ENCODE results near the gene ARID5B. TPM values are rescaled to one million over a fixed set of nuclear protein-coding genes. Genes with fewer than 3 reads are reported as not detected.

ARID5B gene
- total RNA-seq, 2 experiments from 2014 or later, result 49.2 to 51.3 TPM

- no peak for ATAC-seq (ENCODE audit: poor library complexity)
- no peak for DNase-seq
- peaks cover 27% of the 10 kb centered on the region for H3K4me1 ChIP-seq (ENCODE audit: insufficient read depth, low read length)
- H3K36me3 ChIP-seq (ENCODE audit: insufficient read depth, low read length), result peaks cover 6% of the 10 kb centered on the region
- H3K27ac Mint-ChIP-seq, result peak overlapping the region; percentile 85
- H3K9me3 Mint-ChIP-seq, result no peaks in the 10 kb centered on the region
- H3K27ac ChIP-seq (ENCODE audit: low read depth in 1 of 2, low read length in 2 of 2), result no peak overlapping the region
- no peaks in the 10 kb centered on the region for H3K9me3 ChIP-seq (ENCODE audit: control insufficient read depth in 1 of 2, insufficient read depth in 1 of 2, low read length in 2 of 2)
- H3K4me3 Mint-ChIP-seq, result no peak overlapping the region
- H3K27me3 ChIP-seq (ENCODE audit: control insufficient read depth in 1 of 2, insufficient read depth in 2 of 2, low read length in 2 of 2), result no peaks in the 10 kb centered on the region
- ChIA-PET CTCF (no interaction called here), POLR2A (no interaction called here)
- no peak overlapping the region for H3K4me3 ChIP-seq (ENCODE audit: low read length)
- TF ChIP-seq CTCF (IDR thresholded peaks at IDR 0.05), result no peak
- intact Hi-C loops (cut with DNase I, micrococcal nuclease), result no loop called here
- no peaks in the 10 kb centered on the region for H3K27me3 Mint-ChIP-seq
- H3K4me1 Mint-ChIP-seq (ENCODE audit: low read depth), result peaks cover 82% of the 10 kb centered on the region
- peaks cover 15% of the 10 kb centered on the region for H3K36me3 Mint-ChIP-seq (ENCODE audit: low read depth)
These were observed 89.2 kb downstream of the ARID5B start for GRCh38 chr10:61990761-61991135.

GRCh38 chr10:61991166-61991565, 89.7 kb downstream of the ARID5B start:
- ATAC-seq (ENCODE audit: poor library complexity), result no peak
- Mint-ChIP-seq H3K9me3 (no peaks in the 10 kb centered on the region), H3K27ac (peak overlapping the region; percentile 85), H3K4me3 (no peak overlapping the region), H3K4me1 (ENCODE audit: low read depth) (peaks cover 82% of the 10 kb centered on the region), H3K27me3 (no peaks in the 10 kb centered on the region), H3K36me3 (ENCODE audit: low read depth) (peaks cover 14% of the 10 kb centered on the region)
- H3K36me3 ChIP-seq (ENCODE audit: insufficient read depth, low read length), result peaks cover 6% of the 10 kb centered on the region
- H3K27ac ChIP-seq (ENCODE audit: low read depth in 1 of 2, low read length in 2 of 2), result no peak overlapping the region
- no peak for TF ChIP-seq CTCF (IDR thresholded peaks at IDR 0.05)
- no peaks in the 10 kb centered on the region for H3K9me3 ChIP-seq (ENCODE audit: control insufficient read depth in 1 of 2, insufficient read depth in 1 of 2, low read length in 2 of 2)
- H3K4me1 ChIP-seq (ENCODE audit: insufficient read depth, low read length), result peaks cover 25% of the 10 kb centered on the region
- ChIA-PET CTCF (no interaction called here), POLR2A (interaction anchor here (2.0 to 3.1 kb wide), 3 partner anchors 48 to 88 kb away, joined by 9 to 51 read pairs (median 12); no protein-coding TSS in a partner anchor)
- intact Hi-C loops (cut with DNase I, micrococcal nuclease), result no loop called here
- H3K27me3 ChIP-seq (ENCODE audit: control insufficient read depth in 1 of 2, insufficient read depth in 2 of 2, low read length in 2 of 2), result no peaks in the 10 kb centered on the region
- H3K4me3 ChIP-seq (ENCODE audit: low read length), result no peak overlapping the region
- no peak for DNase-seq

GRCh38 chr10:61992059-61992460, 90.6 kb downstream of the ARID5B start:
- Histone ChIP-seq H3K4me3 (ENCODE audit: low read length) (no peak overlapping the region), H3K36me3 (ENCODE audit: insufficient read depth, low read length) (peaks cover 3% of the 10 kb centered on the region), H3K4me1 (ENCODE audit: insufficient read depth, low read length) (peaks cover 17% of the 10 kb centered on the region), H3K27me3 (ENCODE audit: control insufficient read depth in 1 of 2, insufficient read depth in 2 of 2, low read length in 2 of 2) (no peaks in the 10 kb centered on the region), H3K27ac (ENCODE audit: low read depth in 1 of 2, low read length in 2 of 2) (peak overlapping the region; percentile 19 to 52), H3K9me3 (ENCODE audit: control insufficient read depth in 1 of 2, insufficient read depth in 1 of 2, low read length in 2 of 2) (no peaks in the 10 kb centered on the region)
- peak overlapping the region; percentile 85 for H3K27ac Mint-ChIP-seq
- peak overlapping the region; percentile 31 for H3K4me3 Mint-ChIP-seq
- no peaks in the 10 kb centered on the region for H3K27me3 Mint-ChIP-seq
- ATAC-seq (ENCODE audit: poor library complexity) (peak; percentile 8), DNase-seq (peak in 3 of 14 experiments; percentile 27 to 34 (median 29))
- TF ChIP-seq CTCF (IDR thresholded peaks at IDR 0.05), result no peak
- no peaks in the 10 kb centered on the region for H3K9me3 Mint-ChIP-seq
- CTCF ChIA-PET, result interaction anchor here (1.2 to 2.9 kb wide), 5 partner anchors 46 to 253 kb away, joined by 5 to 14 read pairs (median 10); partner anchors contain the start of gene ARID5B
- POLR2A ChIA-PET, result interaction anchor here (1.0 to 3.1 kb wide), 8 partner anchors 13 to 93 kb away, joined by 4 to 51 read pairs (median 10); partner anchors contain the start of gene ARID5B
- peaks cover 21% of the 10 kb centered on the region for H3K36me3 Mint-ChIP-seq (ENCODE audit: low read depth)
- H3K4me1 Mint-ChIP-seq (ENCODE audit: low read depth), result peaks cover 76% of the 10 kb centered on the region
- intact Hi-C loops (cut with DNase I, micrococcal nuclease), result loop anchor here in 1 of 2 experiments (2.0 kb wide), 4 partner anchors 25 to 191 kb away; no protein-coding TSS in a partner anchor
